Activated CD4-positive, alpha-beta T cell treated with anti-CD3 and anti-CD28 coated beads, Interleukin-2, Interleukin-4, amounts not matched to agents 100 ng/mL and 50 ng/mL, durations not matched to agents 16 hours and 8 hours (primary cell): ENCODE results near the gene LRMDA.
"Not testable (repeated sequence)": the region's sequence is repeated elsewhere in the genome, so short reads cannot be mapped to it uniquely, and the experiment has no call there.

Source experiments
- DNase-seq: peaks from one replicate; pipeline ENCODE4 v3.0.0-alpha.2; 2020; ENCODE audit warnings: low spot score

The LRMDA gene

DNA sequence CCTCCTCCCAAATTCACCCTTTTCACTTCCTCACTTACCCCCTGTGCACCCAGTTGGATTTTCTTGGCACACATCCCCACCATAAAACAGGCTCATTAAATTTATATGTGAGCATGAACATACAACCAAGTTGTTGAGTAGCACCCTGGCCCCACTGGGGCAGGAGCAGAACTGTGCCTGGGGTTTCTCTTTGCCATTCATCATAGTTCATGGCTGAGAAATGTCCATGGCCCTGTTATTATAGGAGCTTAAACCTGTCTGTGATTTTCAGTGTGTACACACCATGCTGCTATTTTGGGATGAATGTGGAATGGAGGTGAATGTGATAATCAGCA lies 618.8 kb downstream of the LRMDA start:
- DNase-seq: no peak

DNA sequence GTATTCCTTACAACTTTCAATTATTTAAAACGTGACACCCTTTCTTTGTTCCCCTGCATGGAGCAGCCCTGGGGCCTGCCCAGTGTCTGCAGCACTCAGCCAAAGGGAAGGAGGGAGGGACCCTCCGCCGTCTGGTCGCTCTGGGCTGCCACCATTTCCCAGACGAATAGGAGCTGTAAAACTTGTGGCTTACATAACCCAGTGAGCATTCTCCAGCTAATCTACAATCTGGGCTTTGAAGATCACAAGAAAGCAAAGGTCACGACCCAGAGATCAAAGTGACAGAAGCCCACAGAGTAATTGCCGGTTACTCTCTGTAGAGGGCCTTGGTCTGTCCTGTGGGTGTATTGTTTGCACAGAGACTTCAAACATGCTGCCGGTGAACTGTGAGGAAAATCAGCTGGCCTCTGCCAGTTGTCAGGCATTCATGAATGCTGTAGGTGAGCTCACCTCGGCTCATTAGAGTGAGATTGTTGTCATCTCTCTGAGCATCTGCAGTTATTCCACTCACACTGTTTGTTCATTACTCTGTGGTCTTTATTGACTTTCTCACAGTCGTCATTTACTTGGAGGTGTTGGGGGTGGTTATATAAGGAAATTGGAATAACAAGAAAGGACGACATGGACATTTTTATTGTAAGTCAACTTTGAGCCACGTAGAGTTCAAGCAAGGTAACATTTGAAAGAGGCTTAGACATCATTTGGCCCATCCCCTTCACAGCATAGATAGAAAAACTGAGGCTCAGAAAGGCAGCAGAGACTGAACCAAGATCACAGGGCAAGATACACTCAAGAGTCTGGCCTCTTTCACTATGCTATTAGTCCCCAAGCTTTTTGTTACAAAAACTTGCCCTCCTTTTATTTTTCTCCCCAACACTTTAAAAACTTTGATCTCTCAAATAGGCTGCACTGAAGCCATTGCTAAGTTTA lies 619.8 kb downstream of the LRMDA start:
- DNase-seq: no peak

DNA sequence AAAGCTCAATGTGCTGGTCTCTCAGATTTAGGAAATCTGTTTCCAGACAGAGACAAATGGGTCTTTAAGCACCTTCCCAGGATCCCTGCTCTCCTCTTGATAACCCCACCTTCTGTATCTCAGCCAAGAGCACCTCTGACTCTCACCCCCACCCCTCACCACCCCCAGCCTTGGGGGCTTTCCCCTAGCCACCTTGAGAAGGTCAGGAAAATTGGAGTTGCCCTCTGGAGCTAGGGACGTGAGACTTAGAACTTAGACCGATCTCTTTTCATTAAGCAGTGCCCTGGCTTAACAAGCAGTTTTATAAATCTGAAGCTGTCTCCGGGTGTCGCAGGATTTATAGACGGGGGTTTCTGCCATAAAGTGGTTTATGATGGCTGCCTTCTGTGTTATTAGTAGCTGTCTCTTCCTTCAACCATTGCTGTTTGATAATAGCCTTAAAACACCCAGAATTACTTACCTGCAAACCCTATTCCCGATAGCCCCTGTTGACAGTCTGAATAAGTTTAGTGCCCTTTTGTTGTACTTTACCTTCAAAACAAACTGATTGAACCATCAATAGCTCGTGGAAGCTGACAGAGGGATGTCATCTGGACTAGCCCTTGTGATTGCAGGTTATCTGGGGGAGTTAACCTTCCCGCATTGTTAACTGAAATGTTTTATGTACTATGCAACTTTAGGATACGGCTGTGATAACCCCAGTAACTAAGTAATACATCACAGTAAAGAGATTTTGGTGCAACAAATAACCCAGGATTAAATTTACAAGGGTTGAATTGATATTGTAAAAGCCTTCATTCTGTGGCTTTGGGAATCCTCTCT lies 621.5 kb downstream of the LRMDA start:
- DNase-seq: no peak

GRCh38 chr10:76055466-76055865 lies 624.0 kb downstream of the LRMDA start:
- DNase-seq: no peak

- no peak for DNase-seq
These were observed 624.5 kb downstream of the LRMDA start for GRCh38 chr10:76055963-76056362.

DNA sequence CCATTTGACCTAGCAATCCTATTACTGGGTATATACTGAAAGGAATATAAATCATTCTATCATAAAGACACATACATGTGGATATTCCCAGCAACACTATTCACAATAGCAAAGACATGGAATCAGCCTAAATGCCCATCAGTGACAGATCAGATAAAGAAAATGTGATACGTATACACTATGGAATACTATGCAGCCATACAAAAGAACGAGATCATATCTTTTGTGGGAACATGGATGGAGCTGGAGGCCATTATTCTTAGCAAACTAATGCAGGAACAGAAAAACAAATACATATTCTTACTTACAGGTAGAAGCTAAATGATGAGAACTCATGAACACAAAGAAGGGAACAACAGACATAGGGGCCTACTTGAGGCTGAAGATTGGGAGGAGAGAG lies 629.6 kb downstream of the LRMDA start:
- DNase-seq: not testable (repeated sequence)

- DNase-seq: no peak
These were observed 635.0 kb downstream of the LRMDA start for GRCh38 chr10:76066457-76066856.

GRCh38 chr10:76067447-76067846 lies 636.0 kb downstream of the LRMDA start:
- DNase-seq: no peak

- no peak for DNase-seq
These were observed 637.4 kb downstream of the LRMDA start for GRCh38 chr10:76068856-76069255.

GRCh38 chr10:76070916-76071315 lies 639.5 kb downstream of the LRMDA start:
- DNase-seq: no peak

- no peak for DNase-seq
These were observed 640.4 kb downstream of the LRMDA start for GRCh38 chr10:76071653-76072365.

- DNase-seq: no peak
These were observed 641.0 kb downstream of the LRMDA start for GRCh38 chr10:76072384-76072783.

GRCh38 chr10:76073524-76073923 lies 642.1 kb downstream of the LRMDA start:
- no peak for DNase-seq

DNA sequence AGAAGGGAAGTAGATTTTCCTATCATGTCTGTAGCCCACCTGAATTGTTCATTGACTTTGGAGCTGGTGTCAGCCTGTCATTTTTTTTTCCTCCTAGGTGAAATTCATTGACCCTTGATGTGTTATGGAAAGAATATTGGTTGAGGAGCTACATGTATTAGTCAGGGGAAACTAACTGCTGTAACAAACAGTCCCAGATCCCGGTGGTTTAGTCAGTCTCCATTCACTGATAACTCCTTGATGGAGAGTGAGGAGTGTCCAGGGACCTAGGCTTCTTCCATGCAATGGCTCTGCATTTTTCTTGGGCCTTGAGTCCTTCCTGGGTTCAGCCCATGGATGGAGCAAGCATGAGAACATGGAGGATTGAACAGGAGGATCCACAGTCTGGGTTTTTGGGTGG lies 643.2 kb downstream of the LRMDA start:
- no peak for DNase-seq

DNA sequence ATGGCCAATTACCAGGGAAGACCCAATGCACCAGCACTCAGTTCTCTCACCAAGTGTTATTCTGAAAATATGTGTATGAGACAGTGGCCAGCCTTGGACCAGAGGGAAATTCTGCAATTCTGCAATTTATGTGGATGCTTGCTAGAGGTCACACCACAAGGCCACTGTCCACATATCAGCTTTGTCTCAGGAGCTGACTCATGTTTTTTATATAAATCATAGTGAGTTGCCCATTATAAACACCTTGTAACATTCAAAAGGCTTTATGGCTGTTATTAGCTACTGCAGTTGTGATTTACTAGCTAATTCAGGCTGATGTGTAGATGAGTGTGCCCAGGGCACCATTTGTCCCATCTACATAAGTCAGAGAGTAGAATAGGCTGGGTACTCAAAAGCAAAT lies 649.0 kb downstream of the LRMDA start:
- DNase-seq: no peak

DNA sequence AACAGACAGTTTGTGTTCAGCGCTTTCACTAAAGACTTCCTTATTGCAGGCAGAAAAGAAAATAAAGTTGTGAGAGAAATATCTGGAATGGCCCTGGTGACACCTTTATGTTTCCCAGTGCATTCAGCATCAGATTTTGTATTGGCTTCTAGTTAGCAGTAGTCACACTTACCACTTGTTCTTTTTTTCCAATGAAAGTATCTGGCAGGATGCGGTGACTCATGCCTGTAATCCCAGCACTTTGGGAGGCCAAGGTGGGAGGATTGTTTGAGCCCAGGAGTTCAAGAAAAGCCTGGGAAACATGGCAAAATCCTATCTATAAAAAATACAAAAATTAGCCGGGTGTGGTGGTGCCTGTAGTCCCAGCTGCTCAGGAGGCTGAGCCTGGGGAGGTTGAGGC lies 649.6 kb downstream of the LRMDA start:
- no peak for DNase-seq

GRCh38 chr10:76082232-76082631 lies 650.8 kb downstream of the LRMDA start:
- no peak for DNase-seq

DNA sequence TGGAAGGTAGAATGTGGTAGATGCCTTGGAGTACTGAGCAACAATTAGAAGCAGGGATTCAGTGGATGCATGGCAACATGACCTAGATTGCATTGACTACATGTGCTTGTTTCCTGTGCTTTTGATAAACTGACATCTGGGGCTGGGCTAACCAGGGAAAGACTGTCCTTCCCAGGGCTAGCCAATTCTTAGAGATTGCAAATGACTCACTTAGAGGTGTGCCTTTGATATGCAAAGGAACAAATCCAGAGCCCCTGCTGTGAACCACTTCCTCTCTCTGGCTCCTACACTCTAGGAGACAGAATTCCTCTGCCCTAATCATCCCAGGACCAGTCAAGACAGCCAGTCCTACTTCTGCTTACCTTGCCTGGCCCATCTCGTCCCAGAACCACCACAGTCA lies 651.5 kb downstream of the LRMDA start:
- no peak for DNase-seq

DNA sequence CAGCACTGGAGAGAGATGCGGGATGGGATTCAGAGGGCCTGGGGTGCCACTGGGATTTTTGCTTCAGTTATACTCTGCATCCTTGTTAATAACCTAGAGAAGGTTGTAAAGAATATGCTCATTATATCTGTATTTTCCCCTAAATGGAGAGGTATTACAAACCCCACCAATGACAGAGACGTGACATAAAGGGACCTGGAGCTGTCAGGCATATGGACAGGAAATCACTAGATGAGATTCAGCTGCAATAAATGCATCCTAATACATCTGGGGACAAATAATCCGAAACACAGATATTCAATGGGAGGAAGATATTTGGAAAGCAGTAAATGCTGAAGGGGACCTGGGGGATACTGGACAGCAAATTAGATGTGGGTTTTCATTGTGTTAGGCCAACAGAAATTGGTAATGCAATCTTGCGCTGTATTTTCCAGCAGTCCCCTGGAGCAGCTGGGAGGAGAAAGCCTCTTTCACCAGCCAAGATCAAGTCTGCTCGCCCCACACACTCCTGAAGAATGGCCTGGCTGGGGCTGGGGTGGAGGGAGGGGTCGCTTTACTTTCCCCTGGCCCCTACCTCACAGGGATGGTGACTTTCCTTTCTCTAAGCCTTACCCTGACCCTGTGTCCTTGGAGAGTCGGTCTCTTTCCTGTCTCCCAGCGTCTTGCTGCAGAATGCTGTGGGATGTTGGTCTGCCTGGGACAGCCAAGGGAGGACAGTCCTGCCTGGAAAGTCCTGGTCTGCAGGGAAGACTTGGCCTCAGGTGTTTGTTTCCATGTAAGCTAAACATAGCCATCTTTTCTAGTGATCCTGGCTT lies 653.8 kb downstream of the LRMDA start:
- DNase-seq: no peak

GRCh38 chr10:76085817-76086167 lies 654.4 kb downstream of the LRMDA start:
- DNase-seq: no peak

DNA sequence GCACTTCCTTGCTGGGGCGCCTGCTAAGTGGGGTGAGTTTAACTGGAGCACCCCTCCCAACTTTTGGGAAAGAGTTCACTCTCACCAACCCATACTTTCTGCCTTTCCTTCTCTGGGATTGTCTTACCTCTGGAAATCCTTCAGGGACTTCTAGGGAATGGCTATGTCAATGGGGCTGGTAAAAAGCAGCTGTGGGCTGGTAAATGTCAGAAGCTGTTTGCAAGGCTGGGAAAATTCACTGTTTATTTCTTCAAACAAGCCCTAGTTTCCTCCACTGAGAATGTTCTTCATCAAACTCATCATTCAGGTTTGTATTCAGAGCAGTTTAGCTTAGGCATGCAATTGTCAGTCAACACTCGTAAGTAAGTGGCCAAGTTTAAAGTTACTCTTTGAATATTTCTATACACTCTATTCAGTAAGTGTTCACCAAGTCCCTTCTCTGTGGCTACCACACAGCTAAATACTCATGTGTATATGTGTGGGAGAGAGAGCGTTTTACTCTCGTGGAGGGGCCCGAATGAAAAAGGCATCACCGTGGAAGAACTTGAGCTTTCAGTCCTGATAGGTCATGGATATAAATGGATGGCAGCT lies 654.8 kb downstream of the LRMDA start:
- no peak for DNase-seq
